HepG2 (cell line): ENCODE data around the gene CACNG7.

Experiments used
- ATF1 ChIP-seq: IDR thresholded peaks from 2 replicates; pipeline ENCODE4 v1.6.1; 2016; ENCODE audit warnings: mild to moderate bottlenecking, control low read depth
- TF ChIP-seq, protein P1 (sequence below): sonication (generic); formaldehyde crosslinking; IDR thresholded peaks from 2 replicates; pipeline ENCODE4 v1.8.1; 2023; ENCODE audit warnings: mild to moderate bottlenecking, missing genetic modification reagents, borderline replicate concordance

DNA sequence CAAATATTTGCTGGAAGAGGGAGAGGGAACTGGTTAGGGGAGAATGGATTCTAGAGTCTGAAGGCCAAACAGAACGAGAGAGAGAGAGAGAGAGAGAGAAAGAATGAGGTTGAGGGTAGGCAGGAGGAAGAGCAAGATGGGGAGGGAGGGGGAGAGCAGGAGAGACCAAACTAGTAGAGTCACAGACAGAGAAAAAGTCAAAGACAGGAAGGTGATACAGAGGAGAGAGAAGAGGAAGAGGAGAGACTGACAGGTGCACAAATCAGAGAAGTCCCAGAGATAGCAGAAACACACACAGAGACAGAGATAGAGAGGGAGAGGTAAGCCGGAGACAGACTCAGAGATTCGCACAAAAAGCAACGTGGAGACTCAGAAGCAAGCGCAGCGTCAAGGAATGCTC, 76.8 kb downstream of the CACNG7 start:
- TF ChIP-seq, protein P1, sequence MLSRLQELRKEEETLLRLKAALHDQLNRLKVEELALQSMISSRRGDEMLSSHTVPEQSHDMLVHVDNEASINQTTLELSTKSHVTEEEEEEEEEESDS = no peak
- TF ChIP-seq ATF1 (CRISPR knock-in tag) = no peak
